CD4-positive, alpha-beta memory T cell (primary cell): Measurements from ENCODE around the gene NPBWR2. TPM values are rescaled to one million over a fixed set of nuclear protein-coding genes. Genes with fewer than 3 reads are reported as not detected.

Experiments
- CTCF ChIA-PET: fragments of 350-600 bp; sonication (Branson Sonifier 250); formaldehyde crosslinking; loops from one replicate; lab custom pipeline; 2021; ENCODE audit warnings: inconsistent platforms; ENCODE audit not compliant: partially characterized antibody; lab: Charles Lee
- POLR2A ChIA-PET: fragments of 350-600 bp; sonication (Branson Sonifier 250); formaldehyde crosslinking; loops from one replicate; lab custom pipeline; 2021; ENCODE audit not compliant: partially characterized antibody; lab: Charles Lee
- DNase-seq, 5 donors: peaks; one replicate each; pipeline versions ENCODE4 v3.0.0 to v3.0.0-alpha.2; 2020 to 2022; ENCODE audit warnings: mixed read lengths in 1 of 5
- H3K27ac ChIP-seq: one replicate; pipeline ENCODE4 v1.7.0; 2013; ENCODE audit warnings: low read depth, low read length
- H3K27me3 ChIP-seq: 2 replicates; pipeline ENCODE4 v1.7.0; 2013; ENCODE audit warnings: mild to moderate bottlenecking, low read length, moderate library complexity; ENCODE audit not compliant: insufficient read depth
- H3K36me3 ChIP-seq: 2 replicates; pipeline ENCODE4 v1.7.0; 2013; ENCODE audit warnings: mild to moderate bottlenecking, low read length, moderate library complexity; ENCODE audit not compliant: insufficient read depth
- H3K4me1 ChIP-seq: 2 replicates; pipeline ENCODE4 v1.7.0; 2013; ENCODE audit warnings: mild to moderate bottlenecking, low read length, moderate library complexity; ENCODE audit not compliant: insufficient read depth
- H3K4me3 ChIP-seq, 2 donors: one replicate each; pipeline ENCODE4 v1.7.0; 2013; ENCODE audit warnings: low read length in 2 of 2, mild to moderate bottlenecking in 1 of 2
- H3K9me3 ChIP-seq, 2 donors: one replicate each; pipeline ENCODE4 v1.7.0; 2013; ENCODE audit warnings: low read length in 2 of 2, control low read depth in 1 of 2; ENCODE audit not compliant: control insufficient read depth in 1 of 2
- H3K27ac Mint-ChIP-seq, 7 donors: one replicate each; pipeline ENCODE4 v1.8.0; 2020 to 2021; ENCODE audit warnings: mixed read lengths in 7 of 7, mild to moderate bottlenecking in 6 of 7, inconsistent platforms in 3 of 7, moderate library complexity in 3 of 7
- H3K27me3 Mint-ChIP-seq, 2 donors: one replicate each; pipeline ENCODE4 v1.8.0; 2020 to 2021; ENCODE audit warnings: mixed read lengths in 2 of 2
- H3K36me3 Mint-ChIP-seq, 2 donors: one replicate each; pipeline ENCODE4 v1.8.0; 2020 to 2021; ENCODE audit warnings: mixed read lengths in 2 of 2, inconsistent platforms in 1 of 2, mild to moderate bottlenecking in 1 of 2
- H3K4me1 Mint-ChIP-seq, 4 donors: one replicate each; pipeline ENCODE4 v1.8.0; 2020 to 2021; ENCODE audit warnings: mixed read lengths in 4 of 4, mild to moderate bottlenecking in 1 of 4
- H3K4me3 Mint-ChIP-seq, 8 donors: one replicate each; pipeline ENCODE4 v1.8.0; 2020 to 2021; ENCODE audit warnings: mixed read lengths in 8 of 8, mild to moderate bottlenecking in 7 of 8, moderate library complexity in 6 of 8, inconsistent platforms in 3 of 8
- H3K9me3 Mint-ChIP-seq, 8 donors: one replicate each; pipeline ENCODE4 v1.8.0; 2020 to 2021; ENCODE audit warnings: mixed read lengths in 8 of 8, mild to moderate bottlenecking in 5 of 8, inconsistent platforms in 3 of 8, moderate library complexity in 1 of 8
- intact Hi-C: fragments of 100-400 bp; cut with micrococcal nuclease; formaldehyde crosslinking; loops from one replicate; pipeline ENCODE4 v1.15.1; 2023
- polyA plus RNA-seq, 2 donors: library from polyadenylated mRNA; unstranded; fragments of 300-500 nt; fragmentation: Illumina TruSeq; gene quantifications; one replicate each; pipeline ENCODE4 v1.2.3, GENCODE V29; 2021
- total RNA-seq, 2 experiments: library from RNA; stranded (reverse); gene quantifications; one replicate each; pipeline ENCODE4 v1.2.3, GENCODE V29; 2021

NPBWR2 gene
- total and polyA plus RNA-seq, 4 experiments from 2014 or later: not detected

DNA sequence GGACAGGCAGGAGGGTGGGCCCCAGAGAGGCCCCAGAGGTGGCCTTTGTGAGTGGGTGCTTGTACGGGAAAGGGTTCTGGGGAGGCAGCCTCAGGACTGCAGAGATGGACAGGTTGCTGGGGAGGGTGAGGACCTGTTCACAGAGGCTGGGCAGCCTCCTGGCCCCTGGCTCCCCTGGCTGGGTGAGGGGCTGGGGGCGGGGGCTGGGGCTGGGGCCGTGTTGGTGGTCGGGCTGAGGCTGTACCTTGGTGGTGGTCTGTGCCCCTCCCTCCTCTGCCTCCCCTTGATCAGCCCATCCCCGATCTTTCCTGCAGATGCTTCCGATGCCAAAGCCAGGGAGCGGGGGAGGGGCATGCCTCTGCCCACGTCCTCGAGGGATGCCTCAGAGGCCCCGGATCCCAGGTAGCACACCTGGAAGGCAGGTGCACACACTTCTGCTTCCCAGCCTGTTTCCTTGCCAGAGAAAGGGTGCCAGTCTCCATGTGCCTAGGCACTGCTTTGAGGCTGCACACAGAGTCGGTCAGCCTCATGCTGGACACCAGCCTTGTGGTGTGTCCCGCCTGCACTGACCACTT, 39.5 kb downstream of the NPBWR2 start:
- H3K27ac Mint-ChIP-seq: peak overlapping the region in 3 of 7 donors; percentile 68 to 88 (median 73)
- H3K4me1 ChIP-seq: peaks cover 58% of the 10 kb centered on the region

DNA sequence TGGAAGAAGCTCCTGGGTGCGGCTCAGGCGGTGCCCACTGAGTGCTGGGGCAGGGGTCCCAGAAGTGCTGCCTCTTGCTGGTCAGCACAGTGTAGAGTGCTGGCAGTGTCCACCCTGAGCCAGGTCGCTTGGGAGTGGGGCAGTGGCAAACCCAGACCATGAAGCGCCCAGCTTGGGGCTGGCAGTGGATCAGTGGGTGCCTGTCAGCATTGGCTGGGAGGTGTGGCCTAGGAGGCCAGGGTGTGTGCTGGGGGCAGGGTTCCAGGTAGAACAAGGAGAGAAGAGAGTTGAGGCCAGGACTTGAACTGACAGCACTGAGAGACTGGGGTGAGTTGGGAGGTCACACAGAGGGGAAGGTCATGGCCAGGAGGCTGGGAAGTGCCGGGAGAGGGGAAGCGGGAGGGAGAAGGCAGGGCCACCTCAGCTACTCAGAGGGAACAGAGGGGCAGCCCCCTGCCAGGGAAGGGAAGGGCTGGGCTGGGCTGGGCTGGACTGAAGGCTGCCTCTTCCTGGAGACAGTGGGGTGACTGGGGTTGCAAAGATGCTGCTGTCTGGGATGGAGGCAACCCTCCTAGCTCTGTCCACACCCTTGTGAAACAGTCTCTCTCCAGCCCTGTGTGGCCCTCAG, 40.2 kb downstream of the NPBWR2 start:
- Mint-ChIP-seq H3K36me3 (peaks cover 0 to 1% of the 10 kb centered on the region in 2 donors), H3K4me3 (peak overlapping the region in 2 of 8 donors; percentile 22 to 49), H3K9me3 (peaks cover 0 to 2% (median 0%) of the 10 kb centered on the region in 8 donors), H3K27ac (peak overlapping the region; percentile 42 to 88 (median 73)), H3K27me3 (no peaks in the 10 kb centered on the region), H3K4me1 (peaks cover 21 to 48% (median 37%) of the 10 kb centered on the region in 4 donors)
- no peak overlapping the region for H3K4me3 ChIP-seq
- peaks cover 65% of the 10 kb centered on the region for H3K4me1 ChIP-seq
- DNase-seq: no peak
- intact Hi-C loops: no loop called here
- ChIA-PET POLR2A (interaction anchor here (0.6 to 3.6 kb wide), 4 partner anchors 9 to 86 kb away, joined by 3 to 27 read pairs (median 10); partner anchors contain the start of genes OPRL1, PRPF6 and RGS19), CTCF (interaction anchor here (1.6 kb wide), 1 partner anchor 10 kb away, joined by 4 read pairs; no protein-coding TSS in a partner anchor)
- H3K9me3 ChIP-seq: no peaks in the 10 kb centered on the region
- no peaks in the 10 kb centered on the region for H3K27me3 ChIP-seq
- no peak overlapping the region for H3K27ac ChIP-seq
- H3K36me3 ChIP-seq: no peaks in the 10 kb centered on the region

More for the DNA sequence above, 39.5 kb downstream of the NPBWR2 start:
- Histone ChIP-seq H3K9me3 (no peaks in the 10 kb centered on the region), H3K4me3 (no peak overlapping the region), H3K36me3 (peaks cover 2% of the 10 kb centered on the region), H3K27me3 (no peaks in the 10 kb centered on the region), H3K27ac (no peak overlapping the region)
- CTCF ChIA-PET: no interaction called here
- no peak for DNase-seq
- Mint-ChIP-seq H3K36me3 (peaks cover 0 to 4% of the 10 kb centered on the region in 2 donors), H3K4me3 (peak overlapping the region in 1 of 8 donors; percentile 49), H3K27me3 (no peaks in the 10 kb centered on the region), H3K9me3 (peaks cover 0 to 2% (median 0%) of the 10 kb centered on the region in 8 donors), H3K4me1 (peaks cover 21 to 48% (median 37%) of the 10 kb centered on the region in 4 donors)
- POLR2A ChIA-PET: interaction anchor here (1.4 to 1.9 kb wide), 3 partner anchors 11 to 87 kb away, joined by 5 to 12 read pairs (median 7); partner anchors contain the start of genes LKAAEAR1, OPRL1, PRPF6 and RGS19
- intact Hi-C loops: no loop called here

DNA sequence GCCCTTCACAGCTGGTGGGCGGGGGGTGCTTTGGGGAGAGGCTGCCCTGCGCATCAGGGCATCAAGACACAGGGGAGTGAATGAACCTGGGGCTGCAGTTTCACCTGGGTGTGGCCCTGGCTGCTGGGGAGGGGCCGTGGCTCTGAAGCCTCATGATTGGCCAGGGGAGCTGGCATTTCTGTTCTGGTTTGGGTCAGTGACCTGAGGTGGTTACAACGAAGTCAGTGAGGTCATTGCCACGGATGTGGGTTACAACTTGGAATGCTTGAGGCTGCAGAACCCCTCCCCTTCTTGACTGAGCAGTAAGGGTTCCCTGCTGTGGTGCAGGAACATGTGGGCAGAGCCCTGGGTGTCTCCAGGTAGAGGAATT, 41.4 kb downstream of the NPBWR2 start:
- H3K27me3 Mint-ChIP-seq: no peaks in the 10 kb centered on the region
- peak overlapping the region; percentile 83 to 95 (median 92) for H3K27ac Mint-ChIP-seq
- intact Hi-C loops: no loop called here
- Histone ChIP-seq H3K27me3 (no peaks in the 10 kb centered on the region), H3K27ac (peak overlapping the region; percentile 28), H3K4me3 (no peak overlapping the region), H3K4me1 (peaks cover 67% of the 10 kb centered on the region), H3K9me3 (no peaks in the 10 kb centered on the region), H3K36me3 (no peaks in the 10 kb centered on the region)
- peaks cover 0 to 2% (median 0%) of the 10 kb centered on the region in 8 donors for H3K9me3 Mint-ChIP-seq
- DNase-seq: peak; percentile 69 to 85 (median 74)
- H3K4me1 Mint-ChIP-seq: peaks cover 21 to 52% (median 36%) of the 10 kb centered on the region in 4 donors
- peak overlapping the region in 7 of 8 donors; percentile 55 to 88 (median 66) for H3K4me3 Mint-ChIP-seq
- POLR2A ChIA-PET: interaction anchor here (1.0 to 3.6 kb wide), 6 partner anchors 11 to 529 kb away, joined by 3 to 27 read pairs (median 9); partner anchors contain the start of genes LIME1, OPRL1, PTK6 and RGS19
- H3K36me3 Mint-ChIP-seq: no peaks in the 10 kb centered on the region
- CTCF ChIA-PET: interaction anchor here (1.6 kb wide), 2 partner anchors 9 to 26 kb away, joined by 4 read pairs; no protein-coding TSS in a partner anchor

GRCh38 chr20:64065062-64065973, 42.0 kb downstream of the NPBWR2 start:
- Mint-ChIP-seq H3K36me3 (no peaks in the 10 kb centered on the region), H3K27me3 (no peaks in the 10 kb centered on the region), H3K27ac (peak overlapping the region; percentile 83 to 95 (median 92)), H3K4me1 (peaks cover 21 to 52% (median 36%) of the 10 kb centered on the region in 4 donors), H3K4me3 (peak overlapping the region; percentile 15 to 88 (median 66)), H3K9me3 (peaks cover 0 to 2% (median 0%) of the 10 kb centered on the region in 8 donors)
- Histone ChIP-seq H3K4me3 (no peak overlapping the region), H3K27me3 (no peaks in the 10 kb centered on the region), H3K27ac (peak overlapping the region; percentile 28), H3K9me3 (no peaks in the 10 kb centered on the region), H3K36me3 (no peaks in the 10 kb centered on the region), H3K4me1 (peaks cover 67% of the 10 kb centered on the region)
- intact Hi-C loops: no loop called here
- peak in 1 of 5 donors; percentile 32 for DNase-seq
- ChIA-PET CTCF (interaction anchor here (1.1 to 1.6 kb wide), 2 partner anchors 25 to 27 kb away, joined by 4 read pairs; no protein-coding TSS in a partner anchor), POLR2A (interaction anchor here (0.7 to 3.6 kb wide), 9 partner anchors 8 to 528 kb away, joined by 3 to 27 read pairs (median 4); partner anchors contain the start of genes LIME1, LKAAEAR1, OPRL1 and PRPF6)

DNA sequence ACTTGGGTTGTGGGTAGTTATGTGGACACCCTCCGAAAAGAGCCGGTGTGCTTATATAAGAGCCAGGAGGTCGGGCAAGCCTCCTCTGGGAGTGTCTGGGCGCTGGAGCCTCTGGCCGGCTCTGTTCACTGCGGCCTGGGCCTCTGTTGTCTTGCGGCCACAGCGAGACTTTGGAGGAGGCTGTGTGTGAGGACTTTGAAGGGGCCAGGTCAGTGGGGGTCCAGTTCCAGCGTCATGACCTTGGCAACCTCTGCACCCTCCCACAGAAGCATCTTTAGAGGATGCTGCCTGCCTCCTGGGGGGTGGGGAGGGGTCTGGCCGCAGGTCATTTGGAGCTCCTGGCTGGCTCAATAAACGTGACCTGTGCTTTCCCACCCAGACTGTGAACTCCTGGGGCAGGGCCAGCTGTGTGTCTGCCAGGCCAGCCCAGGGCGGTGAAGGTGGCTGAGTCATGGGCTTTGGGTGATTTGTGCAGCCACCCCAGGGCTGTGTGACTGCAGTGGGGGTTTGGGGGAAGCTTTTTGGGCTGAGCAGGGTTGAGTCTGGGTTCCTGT, 43.1 kb downstream of the NPBWR2 start:
- CTCF ChIA-PET: interaction anchor here (1.1 kb wide), 1 partner anchor 26 kb away, joined by 4 read pairs; no protein-coding TSS in a partner anchor

More for the DNA sequence above, 43.1 kb downstream of the NPBWR2 start:
- no peak for DNase-seq
- Mint-ChIP-seq H3K36me3 (no peaks in the 10 kb centered on the region), H3K4me3 (peak overlapping the region; percentile 80 to 93 (median 88)), H3K27me3 (no peaks in the 10 kb centered on the region), H3K27ac (peak overlapping the region in 6 of 7 donors; percentile 49 to 92 (median 87)), H3K9me3 (peaks cover 0 to 2% (median 0%) of the 10 kb centered on the region in 8 donors), H3K4me1 (peaks cover 21 to 52% (median 35%) of the 10 kb centered on the region in 4 donors)
- no peak overlapping the region for H3K4me3 ChIP-seq
- POLR2A ChIA-PET: interaction anchor here (0.7 to 3.6 kb wide), 5 partner anchors 9 to 84 kb away, joined by 3 to 27 read pairs (median 4); partner anchors contain the start of genes LKAAEAR1 and PRPF6
- H3K27ac ChIP-seq: no peak overlapping the region
- no peaks in the 10 kb centered on the region for H3K27me3 ChIP-seq
- no peaks in the 10 kb centered on the region for H3K9me3 ChIP-seq
- no peaks in the 10 kb centered on the region for H3K36me3 ChIP-seq
- peaks cover 61% of the 10 kb centered on the region for H3K4me1 ChIP-seq
- intact Hi-C loops: loop anchor here (5.0 kb wide), 1 partner anchor 407 kb away; the partner anchor contains the start of gene RTEL1
